Activated T-cell treated with anti-CD3 and anti-CD28 coated beads, Interleukin-2, amount 50 U/mL, for 72 hours (primary cell): ENCODE measurements around the gene PSMD5. TPM values are rescaled to one million over a fixed set of nuclear protein-coding genes. Genes with fewer than 3 reads are reported as not detected.

ENCODE experiments used
- ATAC-seq, 2 donors: fragments of 150-1000 bp; cut with Tn5 transposase; replicated peaks in 1 of 2; 2 replicates each; pipeline ENCODE4 v1.10.0; 2021; ENCODE audit warnings: moderate library complexity in 2 of 2, mild to moderate bottlenecking in 1 of 2
- DNase-seq, 2 donors: peaks; one replicate each; pipeline ENCODE4 v3.0.0; 2021 to 2022; ENCODE audit warnings: mixed read lengths in 1 of 2
- H3K27ac Mint-ChIP-seq: one replicate; pipeline ENCODE4 v1.8.0; 2022; ENCODE audit warnings: mild to moderate bottlenecking, moderate library complexity, mixed read lengths
- H3K27me3 Mint-ChIP-seq: one replicate; pipeline ENCODE4 v1.8.0; 2022; ENCODE audit warnings: low read depth, mixed read lengths
- H3K36me3 Mint-ChIP-seq, 2 donors: one replicate each; pipeline ENCODE4 v1.8.0; 2022; ENCODE audit warnings: mixed read lengths in 2 of 2, mild to moderate bottlenecking in 1 of 2; ENCODE audit not compliant: insufficient read depth in 2 of 2
- H3K4me1 Mint-ChIP-seq: one replicate; pipeline ENCODE4 v1.8.0; 2022; ENCODE audit warnings: low read depth, mixed read lengths
- H3K4me3 Mint-ChIP-seq, 2 donors: one replicate each; pipeline ENCODE4 v1.8.0; 2022; ENCODE audit warnings: mild to moderate bottlenecking in 2 of 2, mixed read lengths in 2 of 2, moderate library complexity in 2 of 2
- H3K9me3 Mint-ChIP-seq, 2 donors: one replicate each; pipeline ENCODE4 v1.8.0; 2022; ENCODE audit warnings: mixed read lengths in 2 of 2
- total RNA-seq, 2 donors: library from RNA; stranded (reverse); gene quantifications; one replicate each; pipeline ENCODE4 v1.2.3, GENCODE V29; 2022

The PSMD5 gene
- total RNA-seq, 2 donors from 2014 or later: 48.6 to 59.0 TPM

DNA sequence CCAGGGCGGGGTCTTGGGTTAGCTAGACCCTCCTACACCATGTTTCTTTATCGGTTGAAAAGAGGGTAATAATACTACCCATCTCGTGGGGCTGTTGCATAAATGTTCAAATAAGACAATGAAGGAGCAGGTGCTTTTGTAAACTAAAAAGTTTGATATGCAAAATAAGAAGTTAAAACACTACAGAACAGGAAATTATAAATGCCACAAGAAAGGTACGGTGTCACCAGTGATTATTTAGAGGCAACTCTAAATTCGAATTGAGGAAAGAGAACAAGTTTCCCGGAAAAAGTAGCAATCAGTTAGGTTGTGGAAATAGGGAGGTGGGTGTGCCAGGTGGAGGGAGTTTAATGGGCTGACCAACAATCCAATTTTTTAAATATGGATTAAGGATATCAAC lies 36.7 kb upstream of the PSMD5 start:
- ATAC-seq (no peak), DNase-seq (no peak)
- H3K36me3 Mint-ChIP-seq: peaks cover 8 to 18% of the 10 kb centered on the region in 2 donors
- H3K27ac Mint-ChIP-seq: peak overlapping the region; percentile 84
- H3K27me3 Mint-ChIP-seq: no peaks in the 10 kb centered on the region
- peaks cover 80% of the 10 kb centered on the region for H3K4me1 Mint-ChIP-seq
- H3K4me3 Mint-ChIP-seq: peak overlapping the region; percentile 89 to 93
- no peaks in the 10 kb centered on the region for H3K9me3 Mint-ChIP-seq

DNA sequence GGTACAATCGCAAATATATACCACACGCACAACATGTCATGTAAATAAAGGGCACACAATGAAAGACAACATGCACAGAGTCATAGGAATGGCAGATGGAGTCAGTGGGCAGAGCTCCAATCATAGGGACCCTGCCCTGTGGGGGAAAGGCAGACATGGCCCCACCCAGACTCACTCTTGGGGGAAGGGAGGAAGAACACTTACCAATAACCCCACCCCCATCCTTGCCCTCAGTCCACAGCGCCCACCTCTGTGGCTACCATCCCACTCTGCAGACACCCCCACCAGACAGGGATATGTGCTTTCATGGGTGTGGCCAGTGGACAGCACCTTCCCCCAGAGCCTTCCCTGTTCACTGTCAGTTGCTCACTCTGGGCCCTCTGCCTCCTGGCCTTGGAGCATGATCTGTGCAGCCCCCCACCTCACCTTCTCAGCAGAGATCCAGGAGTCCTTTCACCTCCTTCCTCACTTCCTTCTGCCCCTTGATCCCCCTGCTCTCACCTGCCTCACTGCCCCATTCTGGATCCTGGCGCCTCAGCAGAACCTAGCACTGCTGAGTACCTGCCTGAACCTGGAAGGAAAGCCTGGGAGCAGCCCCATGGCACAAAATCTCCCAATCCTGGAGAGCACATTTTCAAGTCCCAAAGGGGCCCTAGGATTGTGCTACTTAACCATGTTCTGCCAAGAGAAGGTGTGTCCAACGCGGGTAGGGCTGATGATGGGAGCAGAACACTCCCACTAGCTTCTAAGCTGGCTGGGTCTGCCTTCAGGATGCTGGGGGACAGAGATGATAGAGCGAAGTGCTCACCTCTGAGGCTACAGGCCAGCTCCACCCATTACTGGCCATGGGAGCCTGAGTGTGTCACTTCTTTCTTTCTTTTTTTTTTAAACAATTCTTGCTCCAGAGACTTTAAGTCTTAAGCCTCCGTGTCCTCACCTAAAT lies 35.7 kb upstream of the PSMD5 start:
- peak overlapping the region; percentile 84 for H3K27ac Mint-ChIP-seq
- H3K9me3 Mint-ChIP-seq: no peaks in the 10 kb centered on the region
- DNase-seq: peak in 1 of 2 donors; percentile 37
- peaks cover 11 to 27% of the 10 kb centered on the region in 2 donors for H3K36me3 Mint-ChIP-seq
- no peak for ATAC-seq
- no peaks in the 10 kb centered on the region for H3K27me3 Mint-ChIP-seq
- peaks cover 84% of the 10 kb centered on the region for H3K4me1 Mint-ChIP-seq
- peak overlapping the region; percentile 89 to 93 for H3K4me3 Mint-ChIP-seq

GRCh38 chr9:120877276-120878034 lies 34.7 kb upstream of the PSMD5 start:
- peak overlapping the region; percentile 89 to 93 for H3K4me3 Mint-ChIP-seq
- peaks cover 86% of the 10 kb centered on the region for H3K4me1 Mint-ChIP-seq
- ATAC-seq (peak; percentile 44 to 56), DNase-seq (peak; percentile 79 to 81)
- peak overlapping the region; percentile 84 for H3K27ac Mint-ChIP-seq
- peaks cover 14 to 36% of the 10 kb centered on the region in 2 donors for H3K36me3 Mint-ChIP-seq
- no peaks in the 10 kb centered on the region for H3K9me3 Mint-ChIP-seq
- no peaks in the 10 kb centered on the region for H3K27me3 Mint-ChIP-seq

- no peaks in the 10 kb centered on the region for H3K9me3 Mint-ChIP-seq
- DNase-seq: peak; percentile 63 to 65
- peak within 1 kb of the TSS; percentile 84 for H3K27ac Mint-ChIP-seq
- H3K27me3 Mint-ChIP-seq: no peaks in the 10 kb centered on the region
- H3K36me3 Mint-ChIP-seq: peaks cover 15 to 39% of the 10 kb centered on the region in 2 donors
- ATAC-seq: peak; percentile 40 to 49
- peak within 1 kb of the TSS; percentile 89 to 94 for H3K4me3 Mint-ChIP-seq
- peaks cover 86% of the 10 kb centered on the region for H3K4me1 Mint-ChIP-seq
These were observed 34.1 kb upstream of the PSMD5 start, which contains the start of gene PHF19 for GRCh38 chr9:120876842-120877240. PHF19 (minus strand) TSS chr9:120877188; CDS start chr9:120874741, 2,447 bp downstream.

DNA sequence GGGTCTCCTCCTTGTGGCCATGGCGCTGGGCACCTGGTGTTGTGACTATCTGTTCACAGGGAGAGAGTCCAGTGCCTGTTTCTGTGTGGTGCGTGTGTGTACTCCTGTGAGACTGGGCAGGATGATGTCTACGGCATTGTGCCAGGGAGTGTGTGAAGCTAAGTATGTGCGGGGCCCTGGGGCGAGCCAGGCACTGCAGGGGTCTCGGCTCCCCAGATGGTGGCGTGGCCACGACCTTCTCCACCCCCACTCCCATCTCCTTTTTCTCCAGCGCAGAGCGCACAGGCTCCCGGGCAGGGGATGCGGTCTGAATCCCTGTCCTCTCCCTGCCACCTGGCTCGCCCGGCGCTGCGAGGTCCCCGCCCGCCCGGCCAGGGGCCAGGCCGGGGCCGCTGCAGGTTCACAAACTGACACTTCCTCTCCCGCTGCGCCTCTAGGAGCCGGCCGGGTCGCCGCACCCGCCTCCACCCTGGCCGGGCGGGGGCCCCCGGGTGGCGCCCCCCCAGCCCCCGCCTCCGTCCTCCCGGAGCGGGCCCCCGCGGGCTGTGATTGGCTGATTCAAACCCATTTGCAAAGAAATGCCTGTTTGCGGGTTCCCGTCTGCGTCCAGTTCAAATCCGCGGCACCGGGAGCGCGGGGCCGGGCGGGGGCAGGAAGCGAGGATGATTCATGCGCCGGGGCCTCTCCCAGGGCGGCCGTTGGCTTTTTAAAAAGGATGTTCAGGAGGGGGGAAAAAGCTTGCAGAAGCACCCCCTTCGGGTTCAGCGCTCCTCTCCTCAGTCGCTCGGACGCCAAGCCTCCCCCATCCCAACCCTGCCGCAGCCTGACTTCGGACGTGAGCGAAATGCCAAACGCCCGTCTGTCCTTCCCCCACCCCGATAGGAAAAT lies 33.5 kb upstream of the PSMD5 start:
- H3K4me1 Mint-ChIP-seq: peaks cover 85% of the 10 kb centered on the region

GRCh38 chr9:120875643-120875953 lies 32.9 kb upstream of the PSMD5 start:
- DNase-seq (no peak), ATAC-seq (no peak)
- peaks cover 15 to 46% of the 10 kb centered on the region in 2 donors for H3K36me3 Mint-ChIP-seq
- peak overlapping the region; percentile 92 for H3K27ac Mint-ChIP-seq
- no peaks in the 10 kb centered on the region for H3K27me3 Mint-ChIP-seq
- peak overlapping the region; percentile 88 to 94 for H3K4me3 Mint-ChIP-seq
- no peaks in the 10 kb centered on the region for H3K9me3 Mint-ChIP-seq
- peaks cover 85% of the 10 kb centered on the region for H3K4me1 Mint-ChIP-seq

More for the DNA sequence above, 33.5 kb upstream of the PSMD5 start:
- peaks cover 15 to 42% of the 10 kb centered on the region in 2 donors for H3K36me3 Mint-ChIP-seq
- ATAC-seq (peak; percentile 69 to 71), DNase-seq (peak; percentile 92 to 93)
- H3K27ac Mint-ChIP-seq: peak overlapping the region; percentile 92
- H3K27me3 Mint-ChIP-seq: no peaks in the 10 kb centered on the region
- no peaks in the 10 kb centered on the region for H3K9me3 Mint-ChIP-seq
- peak overlapping the region; percentile 88 to 94 for H3K4me3 Mint-ChIP-seq

GRCh38 chr9:120875195-120875565 lies 32.5 kb upstream of the PSMD5 start:
- no peak for DNase-seq
- Mint-ChIP-seq H3K9me3 (no peaks in the 10 kb centered on the region), H3K27ac (peak overlapping the region; percentile 92), H3K4me3 (peak overlapping the region; percentile 88 to 94), H3K4me1 (peaks cover 85% of the 10 kb centered on the region), H3K36me3 (peaks cover 15 to 46% of the 10 kb centered on the region in 2 donors), H3K27me3 (no peaks in the 10 kb centered on the region)
- no peak for ATAC-seq

- Mint-ChIP-seq H3K4me1 (peaks cover 84% of the 10 kb centered on the region), H3K4me3 (peak overlapping the region; percentile 88 to 94), H3K9me3 (no peaks in the 10 kb centered on the region), H3K27me3 (no peaks in the 10 kb centered on the region), H3K36me3 (peaks cover 15 to 46% of the 10 kb centered on the region in 2 donors), H3K27ac (peak overlapping the region; percentile 48)
- ATAC-seq (no peak), DNase-seq (no peak)
These were observed 31.8 kb upstream of the PSMD5 start for GRCh38 chr9:120874226-120875194.

- DNase-seq (no peak), ATAC-seq (no peak)
- Mint-ChIP-seq H3K27ac (peak overlapping the region; percentile 67), H3K4me1 (peaks cover 80% of the 10 kb centered on the region), H3K27me3 (no peaks in the 10 kb centered on the region), H3K4me3 (peak overlapping the region; percentile 23 to 94), H3K36me3 (peaks cover 15 to 47% of the 10 kb centered on the region in 2 donors), H3K9me3 (no peaks in the 10 kb centered on the region)
These were observed 30.8 kb upstream of the PSMD5 start for GRCh38 chr9:120873512-120873911.

DNA sequence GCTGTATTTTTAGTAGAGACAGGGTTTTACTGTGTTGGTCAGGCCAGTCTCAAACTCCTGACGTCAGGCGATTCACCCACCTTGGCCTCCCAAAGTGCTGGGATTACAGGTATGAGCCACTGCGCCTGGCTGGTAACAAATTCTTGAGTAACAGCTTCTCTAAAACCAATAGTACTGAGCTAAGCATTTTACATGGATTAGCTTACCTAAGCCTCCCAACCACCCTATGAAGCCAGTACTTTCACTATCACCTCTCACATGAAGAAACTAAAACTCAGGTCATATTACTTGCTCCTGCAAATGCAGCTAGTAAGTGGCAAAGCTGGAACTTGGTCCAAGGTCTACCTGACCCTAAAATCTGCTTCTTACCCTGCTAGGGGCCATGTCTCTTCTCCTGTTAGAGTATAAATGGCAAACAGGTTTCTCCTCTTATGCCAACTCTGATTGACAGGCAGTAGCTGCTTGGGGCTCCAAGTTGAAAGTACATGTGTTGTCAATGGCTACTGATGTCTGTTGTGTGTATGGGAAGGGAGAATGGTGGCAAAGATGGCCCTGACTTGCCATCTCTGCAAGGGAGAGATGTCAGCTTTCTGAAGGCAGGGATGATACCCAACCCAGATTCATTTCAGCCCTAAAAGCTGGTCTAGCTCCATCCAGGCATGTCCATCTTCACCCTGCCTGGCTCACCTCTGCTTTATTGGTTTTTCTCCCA lies 30.2 kb upstream of the PSMD5 start:
- H3K36me3 Mint-ChIP-seq: peaks cover 15 to 50% of the 10 kb centered on the region in 2 donors
- H3K9me3 Mint-ChIP-seq: no peaks in the 10 kb centered on the region
- peak overlapping the region; percentile 79 for H3K27ac Mint-ChIP-seq
- H3K27me3 Mint-ChIP-seq: no peaks in the 10 kb centered on the region
- H3K4me1 Mint-ChIP-seq: peaks cover 79% of the 10 kb centered on the region
- DNase-seq: no peak
- no peak for ATAC-seq
- H3K4me3 Mint-ChIP-seq: peak overlapping the region in 1 of 2 donors; percentile 23

- H3K36me3 Mint-ChIP-seq: peaks cover 11 to 40% of the 10 kb centered on the region in 2 donors
- ATAC-seq: no peak
- no peaks in the 10 kb centered on the region for H3K9me3 Mint-ChIP-seq
- H3K27me3 Mint-ChIP-seq: no peaks in the 10 kb centered on the region
- no peak overlapping the region for H3K4me3 Mint-ChIP-seq
- no peak for DNase-seq
- no peak overlapping the region for H3K27ac Mint-ChIP-seq
- peaks cover 66% of the 10 kb centered on the region for H3K4me1 Mint-ChIP-seq
These were observed 27.5 kb upstream of the PSMD5 start for GRCh38 chr9:120870206-120870605.
